Measurements from ENCODE around the gene EVA1A.
"Not testable (repeated sequence)": the region's sequence is repeated elsewhere in the genome, so short reads cannot be mapped to it uniquely, and the experiment has no call there.

Gene EVA1A

GRCh38 chr2:75517547-75518230, 43.0 kb downstream of the EVA1A start:
- DNase-seq (ENCODE audit: low read depth), result no peak

DNA sequence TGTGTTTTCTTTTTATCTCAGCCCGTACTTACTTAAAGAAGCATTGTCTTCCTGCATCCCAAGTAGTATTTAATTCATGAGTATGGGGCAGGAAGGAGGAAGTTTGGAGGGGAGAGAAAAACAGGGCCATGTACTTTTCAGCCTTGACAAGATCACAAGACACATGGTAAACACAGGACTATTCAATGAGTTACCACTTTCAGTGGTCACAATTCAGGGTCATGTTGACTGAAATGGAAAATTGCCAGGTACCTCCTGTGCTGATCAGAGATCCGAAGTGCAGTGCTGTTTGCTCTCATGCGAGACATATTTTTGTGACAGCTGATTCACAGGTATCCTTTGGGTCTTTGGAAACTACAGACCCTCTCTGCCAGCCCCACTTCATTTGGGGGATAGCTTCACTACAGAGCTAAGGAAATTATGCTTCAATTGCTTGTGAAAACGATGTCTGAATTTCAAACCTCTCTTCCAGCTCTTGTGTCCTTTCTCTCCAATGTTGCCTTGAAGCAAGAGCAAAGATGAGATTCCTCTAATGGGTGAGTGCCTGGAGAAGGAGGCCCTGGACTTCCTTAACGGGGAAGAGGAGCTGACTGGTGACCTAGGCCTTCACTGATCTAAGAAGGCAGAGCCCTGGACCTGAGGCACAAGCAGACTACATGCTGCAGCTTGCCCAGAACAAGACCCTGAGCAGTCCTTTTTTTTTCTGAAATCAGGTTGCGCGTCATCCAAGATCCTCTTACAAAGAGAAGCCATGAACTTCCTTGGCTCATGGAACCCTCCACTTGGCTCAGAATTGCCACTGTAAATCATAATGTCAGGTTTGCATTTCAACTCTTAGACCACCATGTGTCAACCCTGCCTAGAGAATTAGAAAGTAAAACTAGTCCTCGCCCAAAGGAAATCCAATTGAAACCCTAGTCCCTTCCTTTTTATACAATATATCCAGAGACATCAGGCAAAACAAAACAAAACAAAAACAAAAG, 44.1 kb downstream of the EVA1A start:
- no peak for DNase-seq (ENCODE audit: low read depth)

GRCh38 chr2:75515584-75516368, 45.0 kb downstream of the EVA1A start:
- DNase-seq (ENCODE audit: low read depth), result no peak

GRCh38 chr2:75513616-75514170, 47.0 kb downstream of the EVA1A start:
- DNase-seq (ENCODE audit: low read depth), result no peak

- DNase-seq (ENCODE audit: low read depth), result no peak
These were observed 48.1 kb downstream of the EVA1A start for GRCh38 chr2:75512455-75513212.

- DNase-seq (ENCODE audit: low read depth), result no peak
These were observed 54.5 kb downstream of the EVA1A start for GRCh38 chr2:75506101-75506697.

GRCh38 chr2:75505012-75505411, 55.7 kb downstream of the EVA1A start:
- no peak for DNase-seq (ENCODE audit: low read depth)

DNA sequence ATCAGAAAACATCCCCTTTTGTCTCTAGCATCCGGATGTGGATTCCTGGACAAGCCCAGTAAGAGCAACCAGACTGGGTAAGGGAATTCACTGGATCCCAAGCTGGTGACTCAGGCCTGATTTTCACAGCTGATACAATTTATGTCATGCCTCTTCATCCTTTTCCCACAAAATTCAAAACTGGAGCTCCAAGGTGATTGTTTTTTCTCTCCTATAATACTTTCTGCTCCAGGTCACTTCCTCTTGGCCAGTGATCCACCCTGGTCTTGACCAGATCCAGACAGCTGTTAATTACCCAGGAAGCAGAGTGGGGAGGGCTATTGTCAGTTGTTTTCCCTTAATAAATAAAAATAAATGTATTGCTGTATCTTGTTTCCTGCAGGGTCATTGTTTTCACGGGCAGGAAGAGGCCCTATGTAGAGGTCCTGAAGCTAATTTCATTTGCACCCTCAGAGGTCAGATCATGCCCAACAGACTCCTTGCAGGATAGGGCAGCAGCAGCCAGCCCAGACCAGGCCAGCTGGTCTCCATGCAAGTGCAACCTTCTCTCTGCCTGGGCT, 57.6 kb downstream of the EVA1A start:
- DNase-seq (ENCODE audit: low read depth), result no peak

DNA sequence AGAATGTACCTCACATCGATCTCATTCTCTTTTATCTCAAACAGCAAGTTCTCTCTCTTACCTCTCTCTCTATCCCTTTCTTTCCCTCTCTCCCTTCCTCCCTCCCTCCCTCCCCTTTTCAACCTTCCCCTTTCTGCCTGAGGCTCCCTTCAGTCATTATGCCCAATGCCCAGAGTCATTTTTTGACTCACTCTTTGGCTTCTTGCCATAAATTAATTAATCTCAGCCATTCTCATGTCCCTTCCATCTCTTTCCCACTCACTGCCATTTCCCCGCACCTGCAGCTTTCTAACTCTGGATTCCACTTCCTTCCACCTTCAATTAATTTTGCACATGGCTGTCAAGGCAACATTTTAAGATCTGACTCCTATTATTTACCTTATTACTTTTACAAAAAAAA, 60.1 kb downstream of the EVA1A start:
- DNase-seq (ENCODE audit: low read depth), result no peak

DNA sequence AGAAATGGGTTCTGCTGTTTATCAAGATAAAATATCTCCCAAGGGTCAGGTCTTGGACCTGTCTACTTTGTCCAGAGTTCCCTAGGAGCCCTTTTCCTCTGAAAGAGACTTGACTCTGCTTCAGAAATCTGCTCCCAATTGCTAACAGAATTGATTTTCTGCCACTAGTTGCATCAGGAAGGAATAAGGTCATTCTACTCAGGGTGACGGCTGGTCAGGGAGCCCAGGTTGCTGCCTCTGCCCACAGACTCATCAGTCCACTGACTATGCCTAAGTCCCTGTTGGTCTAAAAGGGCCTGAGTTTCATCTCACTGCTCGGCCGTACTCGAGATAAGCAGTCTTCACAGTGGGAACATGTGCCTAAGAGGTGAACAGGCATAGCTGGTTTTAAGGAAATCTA, 61.2 kb downstream of the EVA1A start:
- no peak for DNase-seq (ENCODE audit: low read depth)

DNA sequence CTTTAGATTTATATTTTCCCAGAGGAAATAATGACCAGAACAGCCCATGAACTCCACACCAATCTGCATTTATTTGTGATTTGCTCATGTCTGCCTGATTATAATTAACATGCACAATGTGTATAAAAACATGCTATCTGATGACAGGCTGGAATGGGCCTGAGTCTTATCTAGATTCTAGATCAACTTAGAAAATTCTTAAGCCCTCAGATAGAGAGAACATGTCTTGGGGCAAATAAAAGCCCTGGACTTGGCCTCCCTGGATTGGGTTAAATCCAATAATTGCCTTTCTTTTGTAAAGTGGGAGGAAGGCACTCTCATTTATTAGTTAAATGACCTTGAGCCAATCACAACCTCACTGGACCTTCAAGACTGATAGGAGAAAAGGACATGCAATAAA, 61.8 kb downstream of the EVA1A start:
- no peak for DNase-seq (ENCODE audit: low read depth)

- DNase-seq (ENCODE audit: low read depth), result no peak
These were observed 63.5 kb downstream of the EVA1A start for GRCh38 chr2:75497256-75497655.

- DNase-seq (ENCODE audit: low read depth), result no peak
These were observed 64.9 kb downstream of the EVA1A start for GRCh38 chr2:75495862-75496261.

GRCh38 chr2:75494137-75494769, 66.5 kb downstream of the EVA1A start:
- no peak for DNase-seq (ENCODE audit: low read depth)

DNA sequence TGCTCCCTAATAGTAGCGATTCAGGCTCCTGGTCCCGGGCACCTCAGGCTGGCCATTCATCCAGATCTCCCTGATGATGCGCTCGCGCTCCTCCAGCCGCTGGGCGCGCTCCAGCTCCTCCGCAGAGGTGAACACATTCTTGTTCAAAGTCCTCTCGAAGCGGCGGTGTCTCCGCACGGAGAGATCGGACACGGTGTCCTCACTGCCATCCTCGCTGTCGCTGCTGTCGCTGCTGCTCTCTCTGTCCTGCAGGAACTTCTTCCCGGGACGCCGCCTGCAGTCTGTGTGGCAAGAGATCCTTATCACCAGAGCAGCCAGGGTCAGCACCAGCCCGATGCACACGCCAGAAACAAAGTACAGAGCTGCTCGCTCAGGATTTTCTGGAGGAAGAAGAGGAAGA, 67.5 kb downstream of the EVA1A start:
- no peak for DNase-seq (ENCODE audit: low read depth)

DNA sequence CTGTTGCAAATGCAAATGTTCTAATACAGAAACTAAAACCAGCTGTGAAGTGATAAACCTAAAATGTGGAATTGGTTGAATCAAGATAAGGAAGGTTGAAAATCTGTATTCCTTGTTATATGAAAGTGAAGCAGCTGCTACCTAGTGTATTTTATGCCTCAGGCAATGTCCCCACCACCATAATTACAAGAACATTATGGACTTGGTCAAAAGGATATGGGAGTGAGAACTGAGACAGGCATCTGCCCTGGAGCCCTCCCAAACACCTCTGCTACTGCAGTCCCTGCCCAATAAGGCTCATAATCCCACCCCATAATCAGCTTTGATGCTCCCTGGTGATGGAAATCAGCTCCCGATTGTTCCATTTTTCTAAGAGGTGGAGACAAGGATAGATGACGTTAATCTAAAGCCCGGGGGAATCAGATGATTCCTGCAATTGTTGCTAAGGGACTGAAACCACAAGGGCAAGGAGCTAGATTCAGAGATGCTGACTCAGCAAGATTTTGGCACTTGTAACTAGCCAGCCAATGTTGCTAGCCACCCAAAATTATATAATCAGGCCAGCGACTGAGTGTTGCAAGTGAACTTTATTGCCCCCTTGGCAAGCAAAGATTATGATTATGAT, 69.5 kb downstream of the EVA1A start:
- DNase-seq (ENCODE audit: low read depth), result no peak

DNA sequence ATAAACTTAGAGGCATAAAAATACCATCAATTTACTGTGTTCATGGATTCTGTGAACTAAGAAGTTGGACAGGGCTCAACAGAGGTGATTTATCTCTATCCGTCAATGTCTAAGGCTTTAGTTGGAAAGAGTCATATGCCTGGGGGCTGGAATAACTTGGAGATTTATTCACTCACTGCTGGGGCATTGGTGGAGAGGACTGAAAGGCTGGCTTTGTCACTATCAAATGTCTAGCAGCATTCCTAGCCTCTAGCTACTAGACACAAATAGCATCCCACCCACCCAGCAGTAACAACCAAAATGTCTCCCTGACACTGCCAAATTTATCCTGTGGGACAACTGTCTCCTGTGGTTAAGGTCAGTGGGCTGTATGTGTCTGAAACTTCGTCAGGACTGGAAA, 71.0 kb downstream of the EVA1A start:
- no peak for DNase-seq (ENCODE audit: low read depth)

GRCh38 chr2:75488157-75488556, 72.6 kb downstream of the EVA1A start:
- DNase-seq (ENCODE audit: low read depth), result no peak

- not testable (repeated sequence) for DNase-seq (ENCODE audit: low read depth)
These were observed 74.0 kb downstream of the EVA1A start for GRCh38 chr2:75486735-75487134.

GRCh38 chr2:75484840-75485239, 75.9 kb downstream of the EVA1A start:
- DNase-seq (ENCODE audit: low read depth), result no peak
